ENCODE measurements around the gene SORL1.

DNA sequence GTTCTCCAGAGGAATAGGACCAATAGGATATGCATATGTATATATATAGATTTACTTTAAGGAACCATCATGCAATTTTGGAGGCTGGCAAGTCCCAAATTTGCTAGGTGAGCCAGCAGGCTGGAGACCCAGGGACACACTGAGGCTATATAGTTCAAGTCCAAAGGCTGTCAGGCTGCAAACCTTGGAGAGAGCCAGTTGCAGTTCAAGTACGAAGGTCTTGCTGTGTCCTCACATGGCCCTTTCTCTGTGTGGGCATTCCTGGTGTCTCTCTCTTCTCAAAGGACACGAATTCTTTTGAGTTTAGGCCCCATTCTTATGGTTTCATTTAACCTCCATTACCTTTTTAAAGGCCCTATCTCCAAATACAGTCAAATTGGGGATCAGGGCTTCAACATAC lies 135.1 kb downstream of the SORL1 start:
- TF ChIP-seq FOXA1 (IDR thresholded peaks at IDR 0.05) (no peak), SP1 (IDR thresholded peaks at IDR 0.05) (no peak), FOXM1 (IDR thresholded peaks at IDR 0.05; ENCODE audit: borderline replicate concordance) (no peak), BHLHE40 (IDR thresholded peaks at IDR 0.05; ENCODE audit: borderline replicate concordance) (no peak), HDGF (IDR thresholded peaks at IDR 0.05; ENCODE audit: borderline replicate concordance) (no peak), NFRKB (IDR thresholded peaks at IDR 0.05) (no peak), ZNF384 (IDR thresholded peaks at IDR 0.05) (no peak)
